OCI-LY3 (cell line): ENCODE results near the gene DNAH17.

Experiments used
- EZH2phosphoT487 ChIP-seq: fragments of 200-600 bp; shearing (Covaris generic); IDR thresholded peaks from 2 replicates; pipeline ENCODE4 v1.6.1; 2018; ENCODE audit warnings: antibody characterized with exemption, mixed run types, low read depth
- TF ChIP-seq, protein P1 (sequence below): fragments of 200-600, 300-600 bp; sonication (generic); IDR thresholded peaks from 2 replicates; pipeline ENCODE4 v1.5.1; 2014; ENCODE audit warnings: antibody characterized with exemption, low read length, low read depth

DNA sequence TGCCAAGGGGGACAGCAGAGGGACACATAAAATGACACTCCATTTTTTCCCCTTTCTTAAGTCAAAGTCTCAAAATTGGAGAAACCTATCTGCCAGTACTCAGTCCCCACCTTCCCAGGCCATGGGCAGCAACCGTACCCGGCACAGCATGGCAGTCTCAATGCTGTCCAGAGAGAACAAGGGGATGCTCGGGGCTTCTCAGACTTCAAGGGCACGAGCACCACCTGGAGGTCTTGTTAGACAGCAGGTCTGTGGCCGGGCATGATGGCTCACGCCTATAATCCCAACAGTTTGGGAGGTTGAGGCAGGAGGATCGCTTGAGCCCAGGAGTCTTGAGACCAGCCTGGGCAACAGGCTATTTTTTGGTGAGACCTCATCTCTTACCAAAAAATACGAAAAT lies 3.2 kb downstream of the DNAH17 start:
- TF ChIP-seq, protein P1, sequence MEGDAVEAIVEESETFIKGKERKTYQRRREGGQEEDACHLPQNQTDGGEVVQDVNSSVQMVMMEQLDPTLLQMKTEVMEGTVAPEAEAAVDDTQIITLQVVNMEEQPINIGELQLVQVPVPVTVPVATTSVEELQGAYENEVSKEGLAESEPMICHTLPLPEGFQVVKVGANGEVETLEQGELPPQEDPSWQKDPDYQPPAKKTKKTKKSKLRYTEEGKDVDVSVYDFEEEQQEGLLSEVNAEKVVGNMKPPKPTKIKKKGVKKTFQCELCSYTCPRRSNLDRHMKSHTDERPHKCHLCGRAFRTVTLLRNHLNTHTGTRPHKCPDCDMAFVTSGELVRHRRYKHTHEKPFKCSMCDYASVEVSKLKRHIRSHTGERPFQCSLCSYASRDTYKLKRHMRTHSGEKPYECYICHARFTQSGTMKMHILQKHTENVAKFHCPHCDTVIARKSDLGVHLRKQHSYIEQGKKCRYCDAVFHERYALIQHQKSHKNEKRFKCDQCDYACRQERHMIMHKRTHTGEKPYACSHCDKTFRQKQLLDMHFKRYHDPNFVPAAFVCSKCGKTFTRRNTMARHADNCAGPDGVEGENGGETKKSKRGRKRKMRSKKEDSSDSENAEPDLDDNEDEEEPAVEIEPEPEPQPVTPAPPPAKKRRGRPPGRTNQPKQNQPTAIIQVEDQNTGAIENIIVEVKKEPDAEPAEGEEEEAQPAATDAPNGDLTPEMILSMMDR: peak; percentile 49
- no peak for TF ChIP-seq EZH2phosphoT487
